Activated B cell treated with CpG ODN at 0.5 μM for 24 hours (primary cell): ENCODE measurements around the gene TJP2. TPM values are rescaled to one million over a fixed set of nuclear protein-coding genes. Genes with fewer than 3 reads are reported as not detected.

Experiments used
- ATAC-seq: fragments of 200-7000 bp; cut with Tn5 transposase; one replicate; pipeline ENCODE4 v1.10.0; 2021; ENCODE audit warnings: low read depth, mild to moderate bottlenecking, moderate library complexity
- CTCF ChIA-PET: fragments of 350-600 bp; sonication (Branson Sonifier 250); formaldehyde crosslinking; loops from one replicate; lab custom pipeline; 2021; ENCODE audit warnings: antibody characterized with exemption; lab: Charles Lee
- POLR2A ChIA-PET: fragments of 350-600 bp; sonication (Branson Sonifier 250); formaldehyde crosslinking; loops from one replicate; lab custom pipeline; 2021; ENCODE audit warnings: antibody characterized with exemption; lab: Charles Lee
- DNase-seq: peaks from one replicate; pipeline ENCODE4 v3.0.0; 2022
- H3K27ac Mint-ChIP-seq: one replicate; pipeline ENCODE4 v1.8.0; 2020; ENCODE audit warnings: mixed read lengths
- H3K27me3 Mint-ChIP-seq: one replicate; pipeline ENCODE4 v1.8.0; 2021; ENCODE audit warnings: mixed read lengths
- H3K36me3 Mint-ChIP-seq: one replicate; pipeline ENCODE4 v1.8.0; 2021; ENCODE audit warnings: low read depth, mixed read lengths
- H3K4me1 Mint-ChIP-seq: one replicate; pipeline ENCODE4 v1.8.0; 2021; ENCODE audit warnings: mixed read lengths
- H3K4me3 Mint-ChIP-seq: one replicate; pipeline ENCODE4 v1.8.0; 2020; ENCODE audit warnings: mild to moderate bottlenecking, mixed read lengths
- H3K9me3 Mint-ChIP-seq: one replicate; pipeline ENCODE4 v1.8.0; 2020; ENCODE audit warnings: mixed read lengths
- intact Hi-C: fragments of 100-400 bp; cut with micrococcal nuclease; formaldehyde crosslinking; loops from one replicate; pipeline ENCODE4 v1.15.1; 2024
- total RNA-seq: library from RNA; stranded (reverse); gene quantifications from 2 replicates; pipeline ENCODE4 v1.2.3, GENCODE V29; 2022
- TF ChIP-seq, protein P1 (sequence below): fragments of 200-600 bp; IDR thresholded peaks from one replicate; pipeline ENCODE4 v1.8.0; 2022; ENCODE audit warnings: antibody characterized with exemption, mild to moderate bottlenecking

The TJP2 gene
- 2.3 and 4.7 TPM in 2 replicates for total RNA-seq

DNA sequence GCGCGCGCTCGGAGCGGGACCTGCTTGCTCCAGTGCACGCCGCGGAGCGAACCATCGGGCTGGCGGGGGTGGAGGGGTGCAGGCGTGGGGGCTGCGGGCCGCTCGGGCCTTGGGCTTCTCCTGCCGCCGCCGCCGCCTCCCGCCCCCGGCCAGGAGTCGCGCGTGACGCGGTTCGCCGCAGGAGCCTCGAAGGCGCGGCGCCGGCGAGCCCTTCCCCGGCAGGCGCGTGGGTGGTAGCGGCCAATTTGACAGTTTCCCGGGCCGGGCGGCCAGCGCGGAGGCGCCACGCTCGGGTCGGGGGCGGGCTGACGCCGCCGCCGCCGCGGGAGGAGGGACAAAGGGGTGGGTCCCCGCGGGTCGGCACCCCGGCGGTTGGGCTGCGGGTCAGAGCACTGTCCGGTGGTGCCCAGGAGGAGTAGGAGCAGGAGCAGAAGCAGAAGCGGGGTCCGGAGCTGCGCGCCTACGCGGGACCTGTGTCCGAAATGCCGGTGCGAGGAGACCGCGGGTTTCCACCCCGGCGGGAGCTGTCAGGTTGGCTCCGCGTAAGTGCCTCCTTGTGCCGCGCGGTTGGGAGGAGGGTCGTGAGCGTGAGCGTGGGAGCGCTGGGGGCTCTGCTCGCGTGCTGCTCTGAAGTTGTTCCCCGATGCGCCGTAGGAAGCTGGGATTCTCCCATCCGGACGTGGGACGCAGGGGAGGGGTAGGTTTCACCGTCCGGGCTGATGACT, at the start of gene TJP2:
Gene TJP2, plus strand, starts transcription at position 387 of the 725 bp plus-strand sequence. Its CDS starts 96 bp downstream, at position 483.
- Mint-ChIP-seq H3K27me3 (peaks cover 37% of the 10 kb centered on the region), H3K4me3 (peak within 1 kb of the TSS; percentile 84), H3K27ac (no peak within 1 kb of the TSS), H3K9me3 (no peaks in the 10 kb centered on the region), H3K36me3 (no peaks in the 10 kb centered on the region), H3K4me1 (peaks cover 34% of the 10 kb centered on the region)
- ATAC-seq (peak; percentile 49), DNase-seq (peak; percentile 35)
- intact Hi-C loops: loop anchor here (5.0 kb wide), 2 partner anchors 137 to 452 kb away; partner anchors contain the start of gene FXN
- POLR2A ChIA-PET: no interaction called here
- CTCF ChIA-PET: no interaction called here
- TF ChIP-seq, protein P1, sequence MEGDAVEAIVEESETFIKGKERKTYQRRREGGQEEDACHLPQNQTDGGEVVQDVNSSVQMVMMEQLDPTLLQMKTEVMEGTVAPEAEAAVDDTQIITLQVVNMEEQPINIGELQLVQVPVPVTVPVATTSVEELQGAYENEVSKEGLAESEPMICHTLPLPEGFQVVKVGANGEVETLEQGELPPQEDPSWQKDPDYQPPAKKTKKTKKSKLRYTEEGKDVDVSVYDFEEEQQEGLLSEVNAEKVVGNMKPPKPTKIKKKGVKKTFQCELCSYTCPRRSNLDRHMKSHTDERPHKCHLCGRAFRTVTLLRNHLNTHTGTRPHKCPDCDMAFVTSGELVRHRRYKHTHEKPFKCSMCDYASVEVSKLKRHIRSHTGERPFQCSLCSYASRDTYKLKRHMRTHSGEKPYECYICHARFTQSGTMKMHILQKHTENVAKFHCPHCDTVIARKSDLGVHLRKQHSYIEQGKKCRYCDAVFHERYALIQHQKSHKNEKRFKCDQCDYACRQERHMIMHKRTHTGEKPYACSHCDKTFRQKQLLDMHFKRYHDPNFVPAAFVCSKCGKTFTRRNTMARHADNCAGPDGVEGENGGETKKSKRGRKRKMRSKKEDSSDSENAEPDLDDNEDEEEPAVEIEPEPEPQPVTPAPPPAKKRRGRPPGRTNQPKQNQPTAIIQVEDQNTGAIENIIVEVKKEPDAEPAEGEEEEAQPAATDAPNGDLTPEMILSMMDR: no peak

DNA sequence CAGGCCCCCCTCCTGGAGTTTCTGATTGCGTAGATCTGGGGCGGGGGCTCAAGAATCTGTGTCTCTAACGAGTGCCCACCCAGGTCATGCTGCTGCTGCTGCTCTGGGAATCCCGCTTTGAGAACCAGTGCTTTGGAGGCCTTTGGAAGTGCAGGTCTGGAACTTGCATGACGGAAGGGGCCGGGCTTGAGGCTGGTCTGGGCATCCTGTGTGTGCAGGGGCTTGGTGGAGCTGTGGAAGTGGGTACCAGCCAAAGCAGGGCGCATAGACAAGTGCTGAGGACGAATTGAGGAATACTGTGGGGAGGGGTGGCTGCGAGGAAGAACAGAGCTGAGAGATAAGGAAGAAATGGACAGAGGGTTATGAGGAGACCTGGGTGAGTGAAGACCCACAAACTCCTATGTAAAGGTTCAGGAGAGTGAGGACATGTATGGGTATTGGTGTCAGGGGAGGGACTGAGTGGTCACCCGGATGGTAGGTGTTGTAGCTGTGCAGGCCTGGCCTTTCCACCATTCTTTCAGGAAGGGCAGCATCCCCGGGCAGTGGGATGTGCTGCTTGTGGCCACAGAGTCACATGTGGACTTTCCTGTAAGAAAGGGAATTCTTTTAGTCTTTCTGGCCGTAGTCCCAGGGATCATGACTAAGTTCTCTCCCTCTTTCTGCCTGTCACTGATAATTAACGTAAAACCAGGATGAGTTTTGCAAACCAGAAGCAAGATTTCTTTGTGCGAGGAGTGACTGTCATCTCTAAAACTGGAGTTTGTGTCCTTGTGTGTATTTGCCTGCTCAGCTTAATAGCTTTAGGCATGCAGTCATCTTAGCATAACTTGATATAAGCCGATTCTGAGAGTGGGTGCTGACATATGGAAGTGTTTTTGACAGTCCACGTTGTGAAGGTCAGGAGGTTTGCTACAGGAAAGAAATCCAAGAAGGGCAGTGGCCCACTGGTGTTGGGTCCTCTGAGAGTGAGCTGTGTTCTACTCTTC, 43.3 kb upstream of the TJP2 start:
- no peak for ATAC-seq
- H3K27me3 Mint-ChIP-seq: no peaks in the 10 kb centered on the region
- no peaks in the 10 kb centered on the region for H3K9me3 Mint-ChIP-seq
- TF ChIP-seq, protein P1: no peak
- intact Hi-C loops: no loop called here
- H3K36me3 Mint-ChIP-seq: no peaks in the 10 kb centered on the region
- ChIA-PET POLR2A (interaction anchor here (0.6 kb wide), 1 partner anchor 10 kb away, joined by 8 read pairs; no protein-coding TSS in a partner anchor), CTCF (no interaction called here)
- H3K4me3 Mint-ChIP-seq: no peak overlapping the region
- no peaks in the 10 kb centered on the region for H3K4me1 Mint-ChIP-seq
- no peak for DNase-seq
- no peak overlapping the region for H3K27ac Mint-ChIP-seq

DNA sequence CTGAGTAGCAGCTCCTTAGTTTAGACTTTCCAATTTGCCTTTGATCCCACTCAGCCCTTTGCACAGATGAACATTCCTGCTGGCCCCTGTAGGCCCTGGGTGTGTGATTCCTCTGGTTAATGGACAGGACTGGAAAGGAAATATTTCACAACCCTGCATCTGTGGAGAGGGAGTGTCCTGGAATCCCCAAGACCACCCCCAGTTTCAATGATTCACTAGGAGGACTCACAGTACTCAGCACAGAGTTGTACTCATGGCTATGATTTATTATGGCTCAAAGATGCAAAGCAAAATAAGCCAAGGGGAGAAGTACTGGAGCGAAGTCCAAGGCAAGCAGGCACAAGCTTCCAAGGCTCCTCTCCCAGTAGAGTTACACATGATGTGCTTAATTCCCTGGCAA, 42.4 kb upstream of the TJP2 start:
- Mint-ChIP-seq H3K27ac (no peak overlapping the region), H3K36me3 (no peaks in the 10 kb centered on the region)
- POLR2A ChIA-PET: interaction anchor here (0.6 kb wide), 1 partner anchor 11 kb away, joined by 8 read pairs; no protein-coding TSS in a partner anchor

DNA sequence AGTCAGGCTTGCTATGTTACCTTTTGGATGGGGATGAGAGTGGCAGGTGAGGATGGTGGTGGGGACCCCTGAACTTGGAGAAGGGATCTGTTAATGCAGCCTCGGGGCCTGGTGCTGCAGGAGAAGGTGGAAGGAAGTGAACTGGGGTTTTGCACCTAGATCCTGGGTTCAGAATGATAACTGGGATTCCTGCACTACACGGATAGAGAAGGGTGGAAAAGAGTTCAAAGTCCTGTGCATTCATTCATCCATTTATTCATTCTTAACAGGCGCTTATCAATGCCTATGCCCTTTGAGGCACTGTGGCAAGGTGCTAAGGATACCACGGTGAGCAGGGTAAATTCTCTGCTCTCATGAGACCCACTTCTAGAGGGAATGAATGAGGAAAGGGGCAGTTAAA, 41.7 kb upstream of the TJP2 start:
- H3K4me3 Mint-ChIP-seq: no peak overlapping the region
- H3K9me3 Mint-ChIP-seq: no peaks in the 10 kb centered on the region
- intact Hi-C loops: no loop called here
- DNase-seq: no peak
- ChIA-PET POLR2A (no interaction called here), CTCF (no interaction called here)
- H3K4me1 Mint-ChIP-seq: no peaks in the 10 kb centered on the region
- no peaks in the 10 kb centered on the region for H3K27me3 Mint-ChIP-seq
- H3K27ac Mint-ChIP-seq: no peak overlapping the region
- TF ChIP-seq, protein P1: no peak
- no peaks in the 10 kb centered on the region for H3K36me3 Mint-ChIP-seq
- ATAC-seq: no peak

More for the DNA sequence above, 42.4 kb upstream of the TJP2 start:
- no peak for ATAC-seq
- Mint-ChIP-seq H3K4me1 (no peaks in the 10 kb centered on the region), H3K9me3 (no peaks in the 10 kb centered on the region), H3K4me3 (no peak overlapping the region), H3K27me3 (no peaks in the 10 kb centered on the region)
- no peak for DNase-seq
- CTCF ChIA-PET: no interaction called here
- intact Hi-C loops: no loop called here
- TF ChIP-seq, protein P1: no peak

DNA sequence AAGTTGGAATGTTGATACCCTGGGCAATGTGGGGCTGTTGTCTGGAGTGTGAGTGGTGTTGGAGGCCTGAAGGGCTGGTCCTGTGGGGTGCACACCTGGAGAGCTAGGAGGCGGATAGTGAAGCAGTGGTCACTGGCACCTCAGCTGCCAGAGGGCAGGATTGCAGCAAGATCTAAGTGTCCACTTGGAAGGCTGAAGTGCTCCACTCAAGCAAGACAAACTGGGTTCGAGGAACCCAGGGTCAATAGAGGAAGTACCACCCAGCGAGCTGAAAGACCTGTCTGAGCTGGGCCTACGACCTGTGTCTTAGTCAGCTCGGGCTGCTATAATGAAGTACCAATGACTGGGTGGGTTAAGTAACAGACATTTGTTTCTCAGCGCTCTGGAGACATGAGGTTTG, 39.7 kb upstream of the TJP2 start:
- Mint-ChIP-seq H3K27ac (no peak overlapping the region), H3K4me1 (no peaks in the 10 kb centered on the region), H3K27me3 (no peaks in the 10 kb centered on the region), H3K36me3 (no peaks in the 10 kb centered on the region), H3K4me3 (no peak overlapping the region), H3K9me3 (no peaks in the 10 kb centered on the region)
- ChIA-PET CTCF (no interaction called here), POLR2A (no interaction called here)
- DNase-seq (no peak), ATAC-seq (no peak)
- intact Hi-C loops: no loop called here
- TF ChIP-seq, protein P1: no peak
